ENCODE measurements around the gene FAM171A1. TPM values are rescaled to one million over a fixed set of nuclear protein-coding genes. Genes with fewer than 3 reads are reported as not detected.

The FAM171A1 gene
- total and polyA plus RNA-seq, 4 donors, result 3.4 to 23.5 (median 9.7) TPM

DNA sequence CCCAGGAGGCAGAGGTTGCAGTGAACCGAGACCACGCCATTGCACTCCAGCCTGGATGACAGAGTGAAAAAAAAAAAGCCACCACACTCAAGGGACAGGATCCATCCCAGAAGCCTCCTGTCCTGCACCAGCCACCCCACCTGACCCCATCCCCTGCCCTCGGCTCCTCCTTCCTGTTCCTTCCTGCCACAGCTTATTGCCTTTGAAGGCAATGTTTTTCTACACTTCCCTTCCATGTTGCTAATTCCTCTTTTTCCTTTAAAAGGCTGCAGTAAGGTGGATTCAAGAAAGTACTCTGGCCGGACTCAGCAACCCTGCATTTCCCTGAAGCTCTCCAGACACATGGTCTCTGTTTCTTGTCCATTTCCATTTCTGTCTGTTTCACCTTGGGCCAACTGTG is 80.9 kb downstream of the FAM171A1 start:
- DNase-seq (no peak), ATAC-seq (ENCODE audit: insufficient read depth, low FRiP score) (no peak)
- 58 to 77% methylated on average over 4 of the region's 4 CpGs for WGBS, 2 donors
- Histone ChIP-seq H3K9me3 (ENCODE audit: control insufficient read depth in 4 of 4, insufficient read depth in 3 of 4, low read length in 3 of 4) (no peaks in the 10 kb centered on the region), H3K4me1 (ENCODE audit: control insufficient read depth in 5 of 5, insufficient read depth in 5 of 5, low read length in 5 of 5) (peaks cover 0 to 9% (median 3%) of the 10 kb centered on the region in 5 donors), H3K4me3 (no peak overlapping the region), H3K9ac (ENCODE audit: insufficient read depth in 1 of 2, low read length in 2 of 2) (no peak overlapping the region), H3K27ac (ENCODE audit: low read depth in 1 of 2, low read length in 1 of 2) (no peak overlapping the region), H3K36me3 (ENCODE audit: control insufficient read depth in 4 of 4, insufficient read depth in 4 of 4, low read length in 4 of 4) (no peaks in the 10 kb centered on the region), H3K27me3 (ENCODE audit: control insufficient read depth in 3 of 3, insufficient read depth in 3 of 3, low read length in 2 of 3) (no peaks in the 10 kb centered on the region)
- TF ChIP-seq CTCF (IDR thresholded peaks at IDR 0.05; ENCODE audit: control extremely low read depth, extremely low read depth), result no peak

DNA sequence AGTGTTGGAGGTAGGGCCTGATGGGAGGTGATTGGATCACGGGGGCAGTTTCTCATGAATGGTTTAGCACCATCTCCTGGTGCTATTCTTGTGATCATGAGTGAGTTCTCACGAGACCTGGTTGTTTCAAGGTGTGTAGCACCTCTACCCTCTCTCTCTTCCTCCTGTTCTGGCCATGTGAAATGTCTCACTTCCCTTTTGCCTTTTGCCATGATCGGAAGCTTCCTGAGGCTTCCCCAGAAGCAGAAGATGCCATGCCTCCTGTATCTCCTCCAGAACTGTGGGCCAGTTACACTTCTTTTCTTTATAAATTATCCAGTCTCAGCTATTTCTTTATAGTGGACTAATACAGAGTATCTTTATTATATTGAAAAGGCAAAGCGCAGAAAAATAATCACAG is 90.1 kb downstream of the FAM171A1 start:
- DNase-seq (no peak), ATAC-seq (ENCODE audit: insufficient read depth, low FRiP score) (no peak)
- no peak overlapping the region for H3K27ac ChIP-seq (ENCODE audit: low read depth in 1 of 2, low read length in 1 of 2)
- WGBS, 2 donors, result 60 to 67% methylated on average over 4 of the region's 4 CpGs
- peaks cover 0 to 1% (median 0%) of the 10 kb centered on the region in 5 donors for H3K4me1 ChIP-seq (ENCODE audit: control insufficient read depth in 5 of 5, insufficient read depth in 5 of 5, low read length in 5 of 5)
- H3K9me3 ChIP-seq (ENCODE audit: control insufficient read depth in 4 of 4, insufficient read depth in 3 of 4, low read length in 3 of 4), result peaks cover 0 to 2% (median 0%) of the 10 kb centered on the region in 4 donors
- H3K27me3 ChIP-seq (ENCODE audit: control insufficient read depth in 3 of 3, insufficient read depth in 3 of 3, low read length in 2 of 3), result no peaks in the 10 kb centered on the region
- no peak for TF ChIP-seq CTCF (IDR thresholded peaks at IDR 0.05; ENCODE audit: control extremely low read depth, extremely low read depth)
- H3K4me3 ChIP-seq, result no peak overlapping the region
- peaks cover 0 to 36% (median 16%) of the 10 kb centered on the region in 4 donors for H3K36me3 ChIP-seq (ENCODE audit: control insufficient read depth in 4 of 4, insufficient read depth in 4 of 4, low read length in 4 of 4)
- no peak overlapping the region for H3K9ac ChIP-seq (ENCODE audit: insufficient read depth in 1 of 2, low read length in 2 of 2)

- H3K27ac ChIP-seq (ENCODE audit: low read depth in 1 of 2, low read length in 1 of 2), result no peak overlapping the region
- 37 to 48% methylated on average over 4 of the region's 4 CpGs for WGBS, 2 donors
- TF ChIP-seq CTCF (IDR thresholded peaks at IDR 0.05; ENCODE audit: control extremely low read depth, extremely low read depth), result no peak
- ATAC-seq (ENCODE audit: insufficient read depth, low FRiP score), result no peak
- H3K36me3 ChIP-seq (ENCODE audit: control insufficient read depth in 4 of 4, insufficient read depth in 4 of 4, low read length in 4 of 4), result peaks cover 0 to 36% (median 16%) of the 10 kb centered on the region in 4 donors
- no peak overlapping the region for H3K4me3 ChIP-seq
- no peak overlapping the region for H3K9ac ChIP-seq (ENCODE audit: insufficient read depth in 1 of 2, low read length in 2 of 2)
- no peaks in the 10 kb centered on the region for H3K27me3 ChIP-seq (ENCODE audit: control insufficient read depth in 3 of 3, insufficient read depth in 3 of 3, low read length in 2 of 3)
- DNase-seq, result no peak
- peaks cover 0 to 1% (median 0%) of the 10 kb centered on the region in 5 donors for H3K4me1 ChIP-seq (ENCODE audit: control insufficient read depth in 5 of 5, insufficient read depth in 5 of 5, low read length in 5 of 5)
- H3K9me3 ChIP-seq (ENCODE audit: control insufficient read depth in 4 of 4, insufficient read depth in 3 of 4, low read length in 3 of 4), result peaks cover 0 to 2% (median 0%) of the 10 kb centered on the region in 4 donors
These were observed 90.6 kb downstream of the FAM171A1 start for GRCh38 chr10:15280462-15280861.

DNA sequence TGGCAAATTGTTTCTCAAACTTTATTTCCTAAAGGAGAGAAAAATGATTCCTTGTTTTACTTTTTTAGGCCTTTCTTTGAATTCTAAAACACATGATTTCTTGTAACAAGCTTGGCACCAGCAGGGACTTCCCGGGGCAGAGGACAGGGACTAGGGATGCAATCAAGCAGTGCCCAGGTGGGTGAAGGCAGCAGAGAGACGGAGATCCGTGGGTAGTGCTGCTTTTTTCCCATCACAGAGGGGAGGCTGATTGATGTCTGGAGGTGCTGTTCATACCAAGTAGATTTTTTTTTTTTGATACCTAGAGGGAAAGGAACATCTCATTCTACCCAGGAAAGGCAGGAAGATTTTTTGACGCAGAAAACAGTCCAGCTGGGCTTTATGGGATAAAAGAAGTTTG is 91.9 kb downstream of the FAM171A1 start:
- DNase-seq (no peak), ATAC-seq (ENCODE audit: insufficient read depth, low FRiP score) (no peak)
- peaks cover 0 to 2% (median 0%) of the 10 kb centered on the region in 4 donors for H3K9me3 ChIP-seq (ENCODE audit: control insufficient read depth in 4 of 4, insufficient read depth in 3 of 4, low read length in 3 of 4)
- H3K27me3 ChIP-seq (ENCODE audit: control insufficient read depth in 3 of 3, insufficient read depth in 3 of 3, low read length in 2 of 3), result no peaks in the 10 kb centered on the region
- H3K9ac ChIP-seq (ENCODE audit: insufficient read depth in 1 of 2, low read length in 2 of 2), result no peak overlapping the region
- no peak for TF ChIP-seq CTCF (IDR thresholded peaks at IDR 0.05; ENCODE audit: control extremely low read depth, extremely low read depth)
- WGBS, 2 donors, result 93 to 95% methylated on average over 4 of the region's 4 CpGs
- H3K4me3 ChIP-seq, result no peak overlapping the region
- H3K27ac ChIP-seq (ENCODE audit: low read depth in 1 of 2, low read length in 1 of 2), result no peak overlapping the region
- H3K36me3 ChIP-seq (ENCODE audit: control insufficient read depth in 4 of 4, insufficient read depth in 4 of 4, low read length in 4 of 4), result peaks cover 0 to 36% (median 18%) of the 10 kb centered on the region in 4 donors
- peaks cover 0 to 1% (median 0%) of the 10 kb centered on the region in 5 donors for H3K4me1 ChIP-seq (ENCODE audit: control insufficient read depth in 5 of 5, insufficient read depth in 5 of 5, low read length in 5 of 5)

Measured in lung (tissue), 12 donors.